GM19397 (cell line): Measurements from ENCODE around the gene PAPSS1.
"Not testable (repeated sequence)": the region's sequence is repeated elsewhere in the genome, so short reads cannot be mapped to it uniquely, and the experiment has no call there.

Experiments used
- ATAC-seq: cut with Tn5 transposase; IDR thresholded peaks from one replicate; pipeline ENCODE4 v1.9.1; 2021; ENCODE audit warnings: mild to moderate bottlenecking, moderate library complexity; ENCODE audit not compliant: unreplicated experiment

PAPSS1 gene

GRCh38 chr4:107726131-107726925, 6.3 kb upstream of the PAPSS1 start:
- not testable (repeated sequence) for ATAC-seq

DNA sequence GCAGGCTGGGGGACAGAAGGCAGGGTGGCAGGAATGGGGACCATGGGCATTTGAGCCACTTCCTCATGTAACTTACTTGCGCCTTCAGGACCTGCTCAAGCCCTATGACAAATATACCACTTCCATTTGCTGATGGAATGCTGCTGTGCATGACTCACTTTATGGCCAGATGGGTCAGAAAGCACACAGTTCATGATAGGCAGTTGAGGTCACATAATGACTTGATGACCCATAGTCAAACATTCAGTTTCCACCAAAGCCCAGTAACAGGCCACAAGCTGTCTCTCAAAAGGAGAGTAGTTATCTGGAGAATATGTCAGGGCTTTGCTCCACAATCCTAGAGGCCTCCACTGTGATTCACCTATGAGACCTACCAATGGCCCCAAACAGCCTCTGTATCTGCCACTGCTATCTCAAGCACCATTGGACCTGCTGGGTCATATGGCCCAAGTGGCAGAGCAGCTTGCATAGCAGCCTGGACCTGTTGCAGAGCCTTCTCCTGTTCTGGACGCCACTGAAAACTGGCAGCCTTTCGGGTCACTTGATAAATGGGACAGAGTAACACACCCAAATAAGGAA, 5.3 kb upstream of the PAPSS1 start:
- ATAC-seq: no peak

- ATAC-seq: not testable (repeated sequence)
These were observed 3.3 kb upstream of the PAPSS1 start for GRCh38 chr4:107723331-107723730.

GRCh38 chr4:107721436-107722100, 1.5 kb upstream of the PAPSS1 start:
- ATAC-seq: no peak

DNA sequence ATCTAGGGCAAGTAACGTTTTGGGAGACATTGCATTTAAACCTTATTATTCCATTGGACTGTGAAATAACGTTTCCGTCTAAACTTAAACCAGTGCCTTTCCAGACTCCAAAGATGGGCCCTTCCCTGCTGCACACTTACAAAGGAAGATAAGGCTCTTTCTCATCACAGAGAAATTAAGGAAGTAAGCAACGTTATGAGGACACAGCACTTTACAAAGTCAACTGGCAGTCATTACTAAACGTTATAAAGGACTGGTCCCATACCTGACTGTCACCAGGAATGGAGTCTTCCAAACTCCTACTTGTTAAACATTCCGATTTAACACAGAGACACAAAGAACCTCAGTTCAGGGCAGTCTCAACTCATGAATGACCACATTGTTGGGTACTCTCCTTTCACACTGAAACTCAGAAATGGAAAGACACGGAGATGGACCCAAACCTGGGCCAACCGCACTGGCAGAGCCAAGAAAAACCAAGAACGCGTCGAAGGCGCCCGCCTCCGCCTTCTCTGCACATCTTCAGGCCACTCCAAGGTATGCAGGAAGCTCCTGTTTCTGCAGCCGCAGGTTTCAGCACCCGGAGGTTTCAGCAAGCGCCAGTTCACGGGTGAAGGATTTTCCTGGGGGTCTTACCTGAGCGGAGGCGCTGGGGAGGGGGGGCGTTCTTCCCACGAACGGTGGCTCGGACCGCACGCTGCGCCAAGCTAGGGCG, 670 bp downstream of the PAPSS1 start:
- peak; percentile 3 for ATAC-seq

DNA sequence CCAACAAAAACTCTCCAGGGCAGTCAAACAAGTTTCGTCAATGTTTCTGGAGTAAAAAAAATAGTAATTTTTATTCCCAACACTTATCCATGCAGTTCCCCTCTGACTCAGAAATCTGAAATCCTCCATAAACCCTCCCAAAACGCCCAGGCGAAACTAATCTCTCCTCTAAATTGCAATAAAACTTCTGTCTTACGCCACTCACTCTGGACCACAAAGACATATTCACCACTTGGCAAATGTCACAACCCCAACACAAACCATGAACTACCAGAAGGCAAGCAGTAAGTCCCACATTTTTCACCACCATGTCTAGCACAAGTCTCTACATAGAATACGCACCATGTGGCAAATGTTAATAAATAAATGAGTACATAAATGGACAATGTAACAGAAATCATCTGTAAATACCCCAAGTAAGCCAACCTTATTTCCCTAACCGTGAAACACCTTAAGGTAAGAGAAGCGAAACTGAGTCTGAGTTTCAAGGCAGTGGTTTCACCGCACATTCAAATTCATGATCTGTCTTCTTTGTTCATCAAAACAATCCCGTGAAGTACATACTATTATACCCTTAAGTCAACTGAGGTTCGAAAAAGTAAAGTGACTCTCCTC, 1.6 kb downstream of the PAPSS1 start:
- peak; percentile 20 for ATAC-seq

DNA sequence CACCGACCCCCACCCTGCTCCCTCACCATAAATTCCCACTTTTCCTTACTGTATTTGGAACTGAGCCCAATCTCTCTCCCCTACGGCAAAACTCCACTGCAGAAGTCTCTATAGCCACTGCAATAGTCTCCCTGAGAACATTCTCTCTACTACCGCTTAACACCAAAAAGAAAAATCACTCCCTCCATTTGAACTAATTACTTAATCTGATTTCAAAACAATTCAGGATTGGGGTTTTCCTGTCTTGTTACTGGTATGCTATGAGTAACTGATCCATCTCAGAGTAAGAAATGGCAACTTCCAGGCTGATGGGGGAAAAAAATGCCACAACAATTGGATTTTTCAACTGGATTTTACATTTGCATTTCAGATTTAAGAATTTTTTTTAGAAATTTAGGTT, 5.8 kb downstream of the PAPSS1 start:
- no peak for ATAC-seq

- ATAC-seq: no peak
These were observed 7.8 kb downstream of the PAPSS1 start for GRCh38 chr4:107712236-107712635.

DNA sequence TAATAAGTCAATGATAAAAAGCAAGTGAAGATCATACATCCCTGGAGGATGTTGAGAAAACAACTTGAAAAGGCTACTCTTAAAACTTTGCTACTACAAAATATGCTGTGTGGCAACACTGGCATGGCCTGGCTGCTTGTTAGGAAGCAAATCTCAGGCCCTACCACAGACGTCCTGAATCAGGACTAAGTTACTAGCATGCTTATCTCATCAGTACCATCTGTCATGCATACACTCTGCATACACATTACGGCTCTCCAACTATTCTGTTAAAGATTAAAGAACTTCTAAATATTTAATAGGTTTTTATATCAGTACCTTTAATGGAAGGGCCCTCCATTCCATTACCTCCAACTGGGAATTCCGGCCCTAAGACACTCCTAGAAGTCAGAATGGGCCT, 8.2 kb downstream of the PAPSS1 start:
- ATAC-seq: no peak

DNA sequence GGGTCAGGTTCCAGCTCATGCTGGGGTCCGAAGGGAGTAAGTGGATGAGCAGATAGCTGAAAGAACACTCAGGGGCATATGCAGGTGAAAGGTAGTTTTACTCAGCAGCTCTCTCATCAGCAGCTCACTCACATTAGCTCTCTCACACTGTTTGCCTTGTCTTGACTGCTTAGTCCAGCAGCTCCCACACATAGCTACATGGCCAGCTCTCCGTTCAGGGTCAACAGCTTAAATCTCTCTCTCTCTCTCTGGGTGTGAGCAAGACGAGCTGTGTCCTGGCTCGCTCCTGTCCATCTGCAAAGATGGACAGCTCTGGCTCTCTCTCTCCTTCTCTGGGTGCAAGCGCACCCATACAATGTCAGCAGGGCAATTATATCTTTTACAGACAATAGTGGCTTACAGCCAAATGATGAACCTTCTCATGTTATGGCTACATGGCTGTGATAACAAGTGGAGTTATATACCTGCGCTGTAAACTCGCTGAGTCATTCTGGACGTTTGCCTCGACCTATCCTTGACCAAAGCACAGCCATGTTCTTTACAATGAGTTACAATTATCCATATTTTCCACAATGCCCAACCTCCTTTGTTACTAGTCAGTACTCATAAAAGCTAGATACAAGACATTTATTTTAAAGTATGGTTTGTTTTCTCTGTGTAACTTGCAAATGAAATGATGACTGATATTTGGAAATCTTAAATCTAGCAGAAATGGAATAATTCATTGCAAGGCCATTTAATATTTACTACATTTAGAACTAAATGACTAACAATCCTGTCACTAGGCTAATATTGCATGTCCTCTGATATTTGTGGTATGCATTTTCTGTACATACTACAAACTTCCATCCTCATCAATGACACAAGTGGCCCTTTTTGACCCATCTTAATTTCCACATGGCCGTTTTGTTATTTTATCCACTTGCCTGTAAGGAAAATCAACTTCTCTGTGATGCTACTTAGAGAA, 9.3 kb downstream of the PAPSS1 start:
- ATAC-seq: no peak

GRCh38 chr4:107709916-107710315, 10.1 kb downstream of the PAPSS1 start:
- ATAC-seq: no peak

- ATAC-seq: no peak
These were observed 11.8 kb downstream of the PAPSS1 start for GRCh38 chr4:107708225-107708624.

DNA sequence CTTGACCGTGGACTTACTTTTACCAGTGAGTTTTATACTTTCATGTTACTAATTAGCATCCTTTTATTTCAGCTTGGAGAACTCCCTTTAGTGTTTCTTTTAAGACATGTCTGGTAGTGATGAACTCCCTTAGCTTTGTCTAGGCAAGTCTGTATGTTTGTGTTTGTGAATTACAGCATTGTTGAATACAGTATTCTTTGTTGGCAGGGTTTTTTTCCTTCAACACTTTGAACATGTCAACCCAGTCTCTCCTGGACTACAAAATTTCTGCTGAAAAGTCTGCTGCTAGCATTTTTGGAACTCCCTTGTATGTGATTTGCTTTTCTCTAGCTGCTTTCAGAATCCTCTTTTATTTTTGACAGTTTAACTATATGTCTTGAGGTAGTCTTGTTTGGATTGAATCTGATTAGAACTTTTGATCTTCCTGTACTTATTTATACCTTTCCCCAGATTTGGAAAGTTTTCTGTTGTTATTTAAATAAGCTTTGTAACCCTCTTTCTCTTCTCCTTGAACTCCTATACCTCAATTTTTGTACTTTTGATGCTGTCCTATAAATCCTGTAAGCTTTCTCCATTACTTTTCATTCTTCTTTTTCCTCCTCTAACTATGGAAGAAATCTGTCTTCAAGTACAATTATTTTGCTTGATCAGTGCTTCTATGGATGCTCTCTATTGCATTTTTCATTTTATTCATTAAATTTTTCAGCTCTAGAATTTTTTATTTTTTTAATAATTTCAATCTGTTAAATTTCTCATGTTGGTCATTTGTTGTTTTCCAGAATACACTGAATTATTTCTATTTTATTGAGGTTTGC, 14.1 kb downstream of the PAPSS1 start:
- ATAC-seq: no peak

DNA sequence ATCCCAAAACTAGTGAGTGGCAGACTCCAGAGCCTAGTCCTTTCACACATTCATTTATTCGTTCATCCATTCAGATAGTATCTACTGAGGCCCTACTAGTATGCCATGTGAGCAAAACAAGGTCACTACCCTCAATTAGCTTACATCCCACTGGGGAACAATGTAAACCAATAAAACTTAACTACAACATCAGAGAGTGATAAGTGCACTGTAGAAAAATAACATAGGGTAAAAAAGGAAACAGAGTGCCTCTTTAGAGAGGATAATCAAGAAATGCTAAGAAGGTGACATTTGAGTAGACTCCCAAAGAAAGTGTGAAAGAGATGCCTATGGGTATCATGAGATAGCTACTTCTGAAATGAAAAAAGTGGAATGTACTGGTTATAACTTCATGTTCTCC, 18.5 kb downstream of the PAPSS1 start:
- ATAC-seq: no peak

GRCh38 chr4:107699466-107700206, 20.4 kb downstream of the PAPSS1 start:
- ATAC-seq: no peak

DNA sequence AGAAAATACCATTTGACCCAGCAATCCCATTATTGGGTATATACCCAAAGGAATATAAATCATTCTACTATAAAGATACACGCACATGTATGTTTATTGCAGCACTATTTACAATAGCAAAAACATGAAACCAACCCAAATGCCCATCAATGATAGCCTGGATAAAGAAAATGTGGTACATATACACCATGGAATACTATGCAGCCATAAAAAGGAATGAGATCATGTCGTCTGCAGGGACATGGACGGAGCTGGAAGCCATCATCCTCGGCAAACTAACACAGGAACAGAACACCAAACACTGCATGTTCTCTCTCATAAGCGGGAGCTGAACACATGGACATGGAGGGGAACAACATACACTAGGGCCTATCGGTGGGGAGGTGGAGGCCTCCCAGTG, 23.8 kb downstream of the PAPSS1 start:
- ATAC-seq: not testable (repeated sequence)

DNA sequence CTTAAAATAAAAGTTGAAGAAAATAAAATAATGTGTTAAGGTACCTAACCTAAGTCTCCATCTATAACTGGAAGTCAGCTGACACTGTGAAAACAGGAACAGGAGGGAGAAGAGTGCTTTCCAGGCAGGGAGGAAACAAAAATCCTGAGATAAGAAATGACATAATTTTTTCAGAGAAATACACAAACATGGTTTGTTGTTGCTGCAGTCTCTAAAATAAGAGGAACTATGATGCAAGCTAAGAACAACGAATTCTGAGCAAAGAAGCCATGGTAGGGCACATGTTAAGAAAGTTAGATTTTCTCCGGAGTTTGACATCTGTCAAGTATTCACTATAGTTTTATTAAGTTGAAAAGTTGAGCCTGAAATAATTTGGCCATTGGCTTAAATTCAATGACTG, 26.9 kb downstream of the PAPSS1 start:
- no peak for ATAC-seq

- ATAC-seq: no peak
These were observed 27.8 kb downstream of the PAPSS1 start for GRCh38 chr4:107692202-107692601.
